SK-N-MC (cell line): ENCODE measurements around the gene STX8.
"Not testable (repeated sequence)": the region's sequence is repeated elsewhere in the genome, so short reads cannot be mapped to it uniquely, and the experiment has no call there.

Experiments used
- EZH2 ChIP-seq: fragments of 200-600 bp; sonication (generic); IDR thresholded peaks from one replicate; pipeline ENCODE4 v1.6.1; 2017; ENCODE audit warnings: antibody characterized with exemption
- FOXP2 ChIP-seq: optimal IDR thresholded peaks from 2 replicates; pipeline ENCODE3; 2011; ENCODE audit warnings: mild to moderate bottlenecking, moderate library complexity; ENCODE audit not compliant: insufficient read depth; ENCODE audit errors: extremely low read length, control extremely low read depth
- POLR2AphosphoS5 ChIP-seq: IDR thresholded peaks from 2 replicates; pipeline ENCODE4 v1.6.1; 2012; ENCODE audit warnings: mild to moderate bottlenecking, low read depth, low read length, borderline replicate concordance

- not testable (repeated sequence) for TF ChIP-seq EZH2, POLR2AphosphoS5, FOXP2
Measured at GRCh38 chr17:9607058-9607457, 31.4 kb upstream of the STX8 start.
